CD4-positive, alpha-beta T cell (primary cell): ENCODE results near the gene COL23A1. TPM values are rescaled to one million over a fixed set of nuclear protein-coding genes. Genes with fewer than 3 reads are reported as not detected.

ENCODE experiments used
- ATAC-seq: fragments of 200-7000 bp; cut with Tn5 transposase; one replicate; pipeline ENCODE4 v1.10.0; 2022; ENCODE audit warnings: mild to moderate bottlenecking; ENCODE audit not compliant: poor library complexity
- CTCF ChIA-PET: fragments of 350-600 bp; sonication (Branson Sonifier 250); formaldehyde crosslinking; loops from one replicate; lab custom pipeline; 2021; ENCODE audit warnings: antibody characterized with exemption, inconsistent platforms; lab: Charles Lee
- POLR2A ChIA-PET: fragments of 350-600 bp; sonication (Branson Sonifier 250); formaldehyde crosslinking; loops from one replicate; lab custom pipeline; 2021; ENCODE audit warnings: antibody characterized with exemption, inconsistent platforms; lab: Charles Lee
- DNase-seq, 14 experiments: peaks; one replicate each; pipeline ENCODE4 v3.0.0-alpha.2; 2013 to 2020; ENCODE audit warnings: mixed read lengths in 2 of 14
- H3K27ac ChIP-seq, 2 donors: one replicate each; pipeline versions ENCODE4 v1.5.1 to v1.7.0; 2013; ENCODE audit warnings: low read length in 2 of 2, low read depth in 1 of 2, mild to moderate bottlenecking in 1 of 2
- H3K27me3 ChIP-seq, 2 experiments: 1 replicate in 1 of 2; 2 replicates in 1 of 2; pipeline versions ENCODE4 v1.6.1 to v1.7.0; 2013; ENCODE audit warnings: low read length in 2 of 2, control low read depth in 1 of 2, mild to moderate bottlenecking in 1 of 2, moderate library complexity in 1 of 2; ENCODE audit not compliant: insufficient read depth in 2 of 2, control insufficient read depth in 1 of 2
- H3K36me3 ChIP-seq: one replicate; pipeline ENCODE4 v1.6.1; 2013; ENCODE audit warnings: low read length, control low read depth; ENCODE audit not compliant: insufficient read depth
- H3K4me1 ChIP-seq: one replicate; pipeline ENCODE4 v1.6.1; 2013; ENCODE audit warnings: low read length, control low read depth; ENCODE audit not compliant: insufficient read depth
- H3K4me3 ChIP-seq: one replicate; pipeline ENCODE4 v1.5.1; 2013; ENCODE audit warnings: mild to moderate bottlenecking, low read length, moderate library complexity
- H3K9me3 ChIP-seq, 2 experiments: 1 replicate in 1 of 2; 2 replicates in 1 of 2; pipeline versions ENCODE4 v1.6.1 to v1.7.0; 2013; ENCODE audit warnings: low read length in 2 of 2, mild to moderate bottlenecking in 2 of 2, control low read depth in 1 of 2, moderate library complexity in 1 of 2; ENCODE audit not compliant: control insufficient read depth in 1 of 2, insufficient read depth in 1 of 2
- H3K27ac Mint-ChIP-seq: one replicate; pipeline ENCODE4 v1.8.0; 2020; ENCODE audit warnings: mixed read lengths
- H3K27me3 Mint-ChIP-seq: one replicate; pipeline ENCODE4 v1.8.0; 2021; ENCODE audit warnings: mixed read lengths
- H3K36me3 Mint-ChIP-seq: one replicate; pipeline ENCODE4 v1.8.0; 2021; ENCODE audit warnings: low read depth, mixed read lengths
- H3K4me1 Mint-ChIP-seq: one replicate; pipeline ENCODE4 v1.8.0; 2021; ENCODE audit warnings: low read depth, mixed read lengths
- H3K4me3 Mint-ChIP-seq: one replicate; pipeline ENCODE4 v1.8.0; 2020; ENCODE audit warnings: mild to moderate bottlenecking, mixed read lengths
- H3K9me3 Mint-ChIP-seq: one replicate; pipeline ENCODE4 v1.8.0; 2020; ENCODE audit warnings: mixed read lengths
- intact Hi-C, 2 experiments: fragments of 100-400 bp; cut with DNase I in 1 of 2; cut with micrococcal nuclease in 1 of 2; formaldehyde crosslinking; loops; one replicate each; pipeline versions ENCODE4 v1.15.1 to v1.9.0; 2023 to 2025; cut with DNase I, micrococcal nuclease
- total RNA-seq, 174 experiments: library from RNA in 2 of 174; stranded (reverse) in 2 of 174; gene quantifications; one replicate each; pipeline ENCODE4 v1.2.3 and lab custom pipeline; 2021 to 2026
- TF ChIP-seq, protein P1 (sequence below): fragments of 200-600 bp; IDR thresholded peaks from one replicate; pipeline ENCODE4 v1.8.0; 2022; ENCODE audit warnings: antibody characterized with exemption, mild to moderate bottlenecking

The COL23A1 gene
- total RNA-seq, 2 experiments from 2014 or later: not detected

DNA sequence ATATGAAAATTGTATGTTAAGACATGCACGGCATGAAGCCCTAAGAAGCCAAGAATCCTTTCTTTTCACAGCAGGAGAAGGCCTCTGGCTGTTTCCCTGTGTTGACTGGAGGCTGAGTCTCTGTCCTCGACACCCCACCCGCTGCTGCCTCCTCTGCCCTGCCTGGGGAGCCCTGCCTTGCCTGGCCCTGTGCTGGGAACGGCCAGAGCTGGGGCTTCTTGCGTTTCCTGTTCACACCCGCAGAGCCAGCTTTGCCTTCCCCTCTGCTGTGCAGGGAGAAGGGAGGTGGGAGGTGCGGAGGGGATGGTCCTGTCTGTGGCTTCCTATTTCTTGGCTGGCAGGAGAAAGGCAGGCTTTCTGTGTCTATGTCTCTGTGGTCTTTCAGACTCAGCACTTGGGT is 396.2 kb downstream of the COL23A1 start:
- Mint-ChIP-seq H3K4me1 (no peaks in the 10 kb centered on the region), H3K36me3 (no peaks in the 10 kb centered on the region), H3K4me3 (no peak overlapping the region), H3K9me3 (no peaks in the 10 kb centered on the region), H3K27ac (no peak overlapping the region), H3K27me3 (peaks cover 19% of the 10 kb centered on the region)
- peaks cover 14% of the 10 kb centered on the region for H3K4me1 ChIP-seq
- ATAC-seq (no peak), DNase-seq (no peak)
- no peak overlapping the region for H3K27ac ChIP-seq
- H3K4me3 ChIP-seq: no peak overlapping the region
- ChIA-PET CTCF (no interaction called here), POLR2A (no interaction called here)
- no peaks in the 10 kb centered on the region for H3K9me3 ChIP-seq
- TF ChIP-seq, protein P1, sequence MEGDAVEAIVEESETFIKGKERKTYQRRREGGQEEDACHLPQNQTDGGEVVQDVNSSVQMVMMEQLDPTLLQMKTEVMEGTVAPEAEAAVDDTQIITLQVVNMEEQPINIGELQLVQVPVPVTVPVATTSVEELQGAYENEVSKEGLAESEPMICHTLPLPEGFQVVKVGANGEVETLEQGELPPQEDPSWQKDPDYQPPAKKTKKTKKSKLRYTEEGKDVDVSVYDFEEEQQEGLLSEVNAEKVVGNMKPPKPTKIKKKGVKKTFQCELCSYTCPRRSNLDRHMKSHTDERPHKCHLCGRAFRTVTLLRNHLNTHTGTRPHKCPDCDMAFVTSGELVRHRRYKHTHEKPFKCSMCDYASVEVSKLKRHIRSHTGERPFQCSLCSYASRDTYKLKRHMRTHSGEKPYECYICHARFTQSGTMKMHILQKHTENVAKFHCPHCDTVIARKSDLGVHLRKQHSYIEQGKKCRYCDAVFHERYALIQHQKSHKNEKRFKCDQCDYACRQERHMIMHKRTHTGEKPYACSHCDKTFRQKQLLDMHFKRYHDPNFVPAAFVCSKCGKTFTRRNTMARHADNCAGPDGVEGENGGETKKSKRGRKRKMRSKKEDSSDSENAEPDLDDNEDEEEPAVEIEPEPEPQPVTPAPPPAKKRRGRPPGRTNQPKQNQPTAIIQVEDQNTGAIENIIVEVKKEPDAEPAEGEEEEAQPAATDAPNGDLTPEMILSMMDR: no peak
- no peaks in the 10 kb centered on the region for H3K36me3 ChIP-seq
- intact Hi-C loops: no loop called here
- H3K27me3 ChIP-seq: peaks cover 2 to 5% of the 10 kb centered on the region in 2 experiments

DNA sequence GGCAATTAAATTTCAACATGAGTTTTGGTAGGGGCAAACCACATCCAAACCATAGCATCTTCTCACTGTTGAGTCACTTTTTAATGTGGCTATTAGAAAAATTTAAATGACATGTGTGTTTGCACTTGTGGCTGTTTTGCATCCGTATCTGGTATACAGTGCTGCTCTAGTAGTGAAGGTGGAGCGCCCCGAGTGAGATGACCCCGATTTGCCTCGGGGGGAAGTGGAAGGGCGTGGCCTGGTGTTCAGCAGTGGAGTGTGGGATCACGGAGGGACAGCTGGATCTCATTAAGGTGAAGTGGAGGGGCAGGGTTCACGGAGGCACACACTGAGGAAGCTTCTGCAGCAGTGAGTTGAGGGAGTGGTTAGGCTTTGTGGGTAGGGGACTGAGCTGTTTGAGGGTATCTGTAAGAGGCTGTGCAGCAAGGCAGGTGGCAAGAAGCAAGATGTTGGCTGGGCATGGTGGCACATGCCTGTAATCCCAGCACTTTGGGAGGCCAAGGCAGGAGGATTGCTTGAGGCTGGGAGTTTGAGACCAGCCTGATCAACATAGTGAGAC is 396.9 kb downstream of the COL23A1 start:
- peaks cover 2 to 8% of the 10 kb centered on the region in 2 experiments for H3K27me3 ChIP-seq
- peaks cover 14% of the 10 kb centered on the region for H3K4me1 ChIP-seq
- ChIA-PET POLR2A (no interaction called here), CTCF (no interaction called here)
- Mint-ChIP-seq H3K4me3 (no peak overlapping the region), H3K36me3 (no peaks in the 10 kb centered on the region), H3K9me3 (no peaks in the 10 kb centered on the region), H3K27me3 (peaks cover 19% of the 10 kb centered on the region), H3K27ac (no peak overlapping the region), H3K4me1 (no peaks in the 10 kb centered on the region)
- no peak overlapping the region for H3K4me3 ChIP-seq
- H3K9me3 ChIP-seq: no peaks in the 10 kb centered on the region
- no peaks in the 10 kb centered on the region for H3K36me3 ChIP-seq
- intact Hi-C loops: no loop called here
- TF ChIP-seq, protein P1: no peak
- no peak overlapping the region for H3K27ac ChIP-seq
- DNase-seq (peak in 1 of 14 experiments; percentile 16), ATAC-seq (no peak)

DNA sequence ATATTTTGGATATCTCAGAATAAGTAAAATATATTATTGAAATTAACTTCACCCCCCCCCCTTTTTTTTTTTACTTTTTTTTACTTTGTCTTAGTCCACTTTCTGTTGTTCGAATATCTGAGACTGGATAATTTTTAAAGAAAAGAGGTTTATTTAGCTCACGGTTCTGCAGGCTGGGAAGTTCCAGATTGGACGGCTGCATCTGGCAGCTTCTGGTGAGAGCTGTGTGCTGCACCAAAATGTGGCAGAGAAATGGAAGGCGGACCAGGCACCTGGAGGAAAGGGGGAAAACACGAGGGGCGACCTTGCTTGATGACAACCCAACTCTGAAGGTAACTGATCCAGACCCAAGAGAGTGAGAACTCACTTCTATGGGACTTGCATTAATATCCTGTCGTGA is 397.4 kb downstream of the COL23A1 start:
- TF ChIP-seq, protein P1: no peak
- Mint-ChIP-seq H3K9me3 (no peaks in the 10 kb centered on the region), H3K4me1 (no peaks in the 10 kb centered on the region), H3K4me3 (no peak overlapping the region), H3K27ac (no peak overlapping the region), H3K36me3 (no peaks in the 10 kb centered on the region), H3K27me3 (peaks cover 19% of the 10 kb centered on the region)
- intact Hi-C loops: no loop called here
- ChIA-PET CTCF (no interaction called here), POLR2A (no interaction called here)
- Histone ChIP-seq H3K36me3 (no peaks in the 10 kb centered on the region), H3K4me3 (no peak overlapping the region), H3K9me3 (no peaks in the 10 kb centered on the region), H3K4me1 (peaks cover 14% of the 10 kb centered on the region), H3K27ac (no peak overlapping the region), H3K27me3 (peaks cover 2 to 8% of the 10 kb centered on the region in 2 experiments)
- DNase-seq (no peak), ATAC-seq (no peak)
